SK-N-SH (cell line): ENCODE measurements around the gene CDH4. TPM values are rescaled to one million over a fixed set of nuclear protein-coding genes. Genes with fewer than 3 reads are reported as not detected.

ENCODE experiments used
- CTCF ChIA-PET: fragments of 300-600, 350-600 bp; formaldehyde crosslinking; extraction: SDS; loops from one replicate; lab custom pipeline; 2021; lab: Yijun Ruan, JAX
- POLR2A ChIA-PET: fragments of 350-600 bp; sonication (Branson Sonifier 250); formaldehyde crosslinking; extraction: SDS; loops from one replicate; lab custom pipeline; 2020; ENCODE audit warnings: antibody characterized with exemption, inconsistent platforms; lab: Yijun Ruan, JAX
- DNase-seq: peaks from one replicate; pipeline ENCODE4 v3.0.0; 2012
- H2AFZ ChIP-seq: fragments of 200-600 bp; sonication (generic); 2 replicates; pipeline ENCODE4 v1.8.1; 2016; ENCODE audit warnings: antibody characterized with exemption, mild to moderate bottlenecking, low read depth
- H3F3A ChIP-seq: fragments of 200-600 bp; sonication (generic); replicated peaks from 2 replicates; pipeline ENCODE3; 2016; ENCODE audit warnings: antibody characterized with exemption, mild to moderate bottlenecking; ENCODE audit not compliant: insufficient read depth
- H3K27ac ChIP-seq, 2 experiments: fragments of 200-500 bp in 1 of 2; fragments of 200-600 bp in 1 of 2; sonication (Bioruptor generic) in 1 of 2; sonication (generic), shearing (Covaris generic) in 1 of 2; 2 replicates each; pipeline versions ENCODE4 v1.5.1 to v1.6.1; 2014 to 2016; ENCODE audit warnings: low read depth in 2 of 2, inconsistent platforms in 1 of 2, low read length in 1 of 2, mild to moderate bottlenecking in 1 of 2, mixed read lengths in 1 of 2
- H3K27me3 ChIP-seq: fragments of 200-600 bp; sonication (generic), shearing (Covaris generic); 2 replicates; pipeline ENCODE4 v1.6.1; 2016; ENCODE audit warnings: mixed run types; ENCODE audit not compliant: insufficient read depth
- H3K36me3 ChIP-seq, 2 experiments: fragments of 200-500 bp in 1 of 2; fragments of 200-600 bp in 1 of 2; sonication (Bioruptor generic) in 1 of 2; sonication (generic) in 1 of 2; replicated peaks in 1 of 2; 2 replicates each; pipeline versions ENCODE3 to v1.5.1; 2014 to 2016; ENCODE audit warnings: low read length in 1 of 2, mild to moderate bottlenecking in 1 of 2; ENCODE audit not compliant: insufficient read depth in 2 of 2, control insufficient read depth in 1 of 2
- H3K4me1 ChIP-seq, 2 experiments: fragments of 200-500 bp in 1 of 2; fragments of 200-600 bp in 1 of 2; sonication (Bioruptor generic) in 1 of 2; sonication (generic), shearing (Covaris generic) in 1 of 2; 2 replicates each; pipeline versions ENCODE4 v1.5.1 to v1.6.1; 2014 to 2016; ENCODE audit warnings: low read depth in 1 of 2, low read length in 1 of 2, mixed run types in 1 of 2; ENCODE audit not compliant: insufficient read depth in 2 of 2, control insufficient read depth in 1 of 2
- H3K4me2 ChIP-seq: fragments of 200-600 bp; sonication (generic), shearing (Covaris generic); 2 replicates; pipeline ENCODE4 v1.6.1; 2017; ENCODE audit warnings: mixed run types
- H3K4me3 ChIP-seq, 2 experiments: fragments of 200-500 bp in 1 of 2; fragments of 200-600 bp in 1 of 2; sonication (Bioruptor generic) in 1 of 2; sonication (generic), shearing (Covaris generic) in 1 of 2; 2 replicates each; pipeline versions ENCODE4 v1.5.1 to v1.8.1; 2014 to 2016; ENCODE audit warnings: low read depth in 2 of 2, inconsistent platforms in 1 of 2, low read length in 1 of 2, mild to moderate bottlenecking in 1 of 2, mixed read lengths in 1 of 2, moderate library complexity in 1 of 2
- H3K79me2 ChIP-seq: fragments of 200-600 bp; sonication (generic); 2 replicates; pipeline ENCODE4 v1.8.1; 2017; ENCODE audit warnings: mild to moderate bottlenecking; ENCODE audit not compliant: insufficient read depth
- H3K9ac ChIP-seq: fragments of 200-600 bp; sonication (generic); 2 replicates; pipeline ENCODE4 v1.6.1; 2017; ENCODE audit warnings: mixed run types
- H3K9me2 ChIP-seq: fragments of 200-600 bp; sonication (generic); 2 replicates; pipeline ENCODE4 v1.6.1; 2017; ENCODE audit warnings: mixed run types
- H3K9me3 ChIP-seq: fragments of 200-600 bp; sonication (generic); 2 replicates; pipeline ENCODE4 v1.6.1; 2017; ENCODE audit warnings: mixed run types, mild to moderate bottlenecking, moderate library complexity
- H4K20me1 ChIP-seq: fragments of 200-600 bp; sonication (generic); 2 replicates; pipeline ENCODE4 v1.6.1; 2017; ENCODE audit warnings: mild to moderate bottlenecking, mixed run types; ENCODE audit not compliant: insufficient read depth
- CHD2 ChIP-seq: fragments of 150-350 bp; IDR thresholded peaks from 2 replicates; pipeline ENCODE4 v1.6.1; 2018; ENCODE audit warnings: low read length; ENCODE audit not compliant: partially characterized antibody
- FOSL2 ChIP-seq: IDR thresholded peaks from 2 replicates; pipeline ENCODE4 v1.4.0; 2012; ENCODE audit warnings: low read depth, mild to moderate bottlenecking, moderate library complexity, borderline replicate concordance
- FOXJ3 ChIP-seq: sonication (generic); formaldehyde crosslinking; IDR thresholded peaks from 2 replicates; pipeline ENCODE4 v1.5.1; 2020; ENCODE audit warnings: mild to moderate bottlenecking, missing genetic modification reagents
- GABPA ChIP-seq: IDR thresholded peaks from 2 replicates; pipeline ENCODE4 v1.4.0; 2012; ENCODE audit warnings: low read depth, mild to moderate bottlenecking
- MEF2A ChIP-seq: IDR thresholded peaks from 2 replicates; pipeline ENCODE4 v1.4.0; 2012; ENCODE audit warnings: low read depth, borderline replicate concordance
- NFIC ChIP-seq: IDR thresholded peaks from 2 replicates; pipeline ENCODE4 v1.4.0; 2012; ENCODE audit warnings: borderline replicate concordance
- SMC3 ChIP-seq: IDR thresholded peaks from 2 replicates; pipeline ENCODE4 v1.6.1; 2012; ENCODE audit warnings: low read depth, low read length, improper control_type of control experiment
- TCF12 ChIP-seq: IDR thresholded peaks from 2 replicates; pipeline ENCODE4 v1.4.0; 2012
- TEAD4 ChIP-seq: IDR thresholded peaks from 2 replicates; pipeline ENCODE4 v1.4.0; 2012; ENCODE audit warnings: mild to moderate bottlenecking, borderline replicate concordance; ENCODE audit not compliant: insufficient read depth
- YY1 ChIP-seq: IDR thresholded peaks from 2 replicates; pipeline ENCODE4 v1.4.0; 2012; ENCODE audit warnings: low read depth, mild to moderate bottlenecking
- WGBS: methylation state at CpG from one replicate; pipeline ENCODE4 v1.1.6; 2017; ENCODE audit warnings: low lambda C conversion rate; 5-methylcytosine and 5-hydroxymethylcytosine counted together
- polyA plus RNA-seq, 3 experiments: library from polyadenylated mRNA; depleted of rRNA; stranded (reverse); fragments of >200 nt; gene quantifications; 2 replicates each; pipeline ENCODE4 v1.2.3, GENCODE V29; 2012
- TF ChIP-seq, protein P1 (sequence below): fragments of 150-350 bp; IDR thresholded peaks from 2 replicates; pipeline ENCODE4 v1.6.1; 2016; ENCODE audit warnings: mild to moderate bottlenecking, low read depth, low read length
- TF ChIP-seq, protein P2 (sequence below): IDR thresholded peaks from 2 replicates; pipeline ENCODE4; 2012
- TF ChIP-seq, protein P3 (sequence below): IDR thresholded peaks from 2 replicates; pipeline ENCODE4 v1.4.0; 2012; ENCODE audit warnings: low read depth, borderline replicate concordance
- TF ChIP-seq, protein P4 (sequence below): IDR thresholded peaks from 2 replicates; pipeline ENCODE4 v1.4.0; 2012; ENCODE audit warnings: low read depth

The CDH4 gene
- polyA plus RNA-seq, 1 of the 3 experiments (the other 2 are of a cell fraction), result not detected

DNA sequence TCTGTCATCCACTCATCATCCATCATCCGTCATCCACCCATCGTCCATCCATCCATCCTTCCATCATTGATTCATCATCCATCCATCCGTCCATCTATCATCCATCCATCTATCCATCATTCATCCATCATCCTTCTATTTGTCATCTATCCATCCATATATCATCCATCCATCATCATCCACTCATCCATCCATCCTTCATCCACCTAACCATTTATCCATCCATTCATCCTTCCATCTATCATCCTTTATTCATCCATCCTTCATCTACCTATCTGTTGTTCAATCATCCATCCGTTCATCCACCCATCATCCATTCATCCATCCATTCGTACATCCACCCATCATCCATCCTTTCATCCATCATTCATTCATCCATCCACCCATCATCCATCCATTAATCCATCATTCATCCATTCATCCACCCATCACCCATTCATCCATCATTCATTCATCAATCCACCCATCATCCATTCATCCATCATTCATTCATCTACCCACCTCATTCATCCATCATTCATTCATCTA is 266.4 kb downstream of the CDH4 start (continued):
- TF ChIP-seq, protein P1, sequence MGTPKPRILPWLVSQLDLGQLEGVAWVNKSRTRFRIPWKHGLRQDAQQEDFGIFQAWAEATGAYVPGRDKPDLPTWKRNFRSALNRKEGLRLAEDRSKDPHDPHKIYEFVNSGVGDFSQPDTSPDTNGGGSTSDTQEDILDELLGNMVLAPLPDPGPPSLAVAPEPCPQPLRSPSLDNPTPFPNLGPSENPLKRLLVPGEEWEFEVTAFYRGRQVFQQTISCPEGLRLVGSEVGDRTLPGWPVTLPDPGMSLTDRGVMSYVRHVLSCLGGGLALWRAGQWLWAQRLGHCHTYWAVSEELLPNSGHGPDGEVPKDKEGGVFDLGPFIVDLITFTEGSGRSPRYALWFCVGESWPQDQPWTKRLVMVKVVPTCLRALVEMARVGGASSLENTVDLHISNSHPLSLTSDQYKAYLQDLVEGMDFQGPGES, result no peak
- TF ChIP-seq SMC3 (no peak), MEF2A (no peak), TEAD4 (no peak), FOXJ3 (CRISPR knock-in tag) (no peak)
- TF ChIP-seq, protein P2, sequence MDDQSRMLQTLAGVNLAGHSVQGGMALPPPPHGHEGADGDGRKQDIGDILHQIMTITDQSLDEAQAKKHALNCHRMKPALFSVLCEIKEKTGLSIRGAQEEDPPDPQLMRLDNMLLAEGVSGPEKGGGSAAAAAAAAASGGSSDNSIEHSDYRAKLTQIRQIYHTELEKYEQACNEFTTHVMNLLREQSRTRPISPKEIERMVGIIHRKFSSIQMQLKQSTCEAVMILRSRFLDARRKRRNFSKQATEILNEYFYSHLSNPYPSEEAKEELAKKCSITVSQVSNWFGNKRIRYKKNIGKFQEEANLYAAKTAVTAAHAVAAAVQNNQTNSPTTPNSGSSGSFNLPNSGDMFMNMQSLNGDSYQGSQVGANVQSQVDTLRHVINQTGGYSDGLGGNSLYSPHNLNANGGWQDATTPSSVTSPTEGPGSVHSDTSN, result no peak
- TF ChIP-seq, protein P3, sequence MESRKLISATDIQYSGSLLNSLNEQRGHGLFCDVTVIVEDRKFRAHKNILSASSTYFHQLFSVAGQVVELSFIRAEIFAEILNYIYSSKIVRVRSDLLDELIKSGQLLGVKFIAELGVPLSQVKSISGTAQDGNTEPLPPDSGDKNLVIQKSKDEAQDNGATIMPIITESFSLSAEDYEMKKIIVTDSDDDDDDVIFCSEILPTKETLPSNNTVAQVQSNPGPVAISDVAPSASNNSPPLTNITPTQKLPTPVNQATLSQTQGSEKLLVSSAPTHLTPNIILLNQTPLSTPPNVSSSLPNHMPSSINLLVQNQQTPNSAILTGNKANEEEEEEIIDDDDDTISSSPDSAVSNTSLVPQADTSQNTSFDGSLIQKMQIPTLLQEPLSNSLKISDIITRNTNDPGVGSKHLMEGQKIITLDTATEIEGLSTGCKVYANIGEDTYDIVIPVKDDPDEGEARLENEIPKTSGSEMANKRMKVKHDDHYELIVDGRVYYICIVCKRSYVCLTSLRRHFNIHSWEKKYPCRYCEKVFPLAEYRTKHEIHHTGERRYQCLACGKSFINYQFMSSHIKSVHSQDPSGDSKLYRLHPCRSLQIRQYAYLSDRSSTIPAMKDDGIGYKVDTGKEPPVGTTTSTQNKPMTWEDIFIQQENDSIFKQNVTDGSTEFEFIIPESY, result no peak

DNA sequence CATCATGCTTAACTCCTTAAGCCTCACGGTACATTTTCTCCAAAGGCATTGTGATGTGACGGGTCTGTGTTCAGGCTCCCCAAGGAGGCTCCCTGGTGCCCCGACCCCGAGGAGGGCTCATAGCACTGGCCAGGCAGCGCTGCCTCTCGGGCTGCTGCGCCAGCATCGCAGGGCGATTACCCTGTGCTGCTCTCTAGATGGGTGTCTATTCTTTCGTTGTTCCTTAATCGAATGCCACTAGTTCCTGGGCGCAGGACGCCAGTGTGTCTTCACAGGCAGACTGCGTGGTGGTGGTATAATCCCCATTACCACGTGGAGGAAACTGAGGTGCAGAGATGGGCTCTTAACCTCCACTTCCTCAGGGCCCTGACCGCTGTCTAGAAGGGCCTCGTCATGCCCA is 267.4 kb downstream of the CDH4 start:
- WGBS, result 49% methylated on average over 12 of the region's 17 CpGs
- no peaks in the 10 kb centered on the region for H3K4me1 ChIP-seq
- no peak overlapping the region for H3K4me2 ChIP-seq
- H3K27ac ChIP-seq, result no peak overlapping the region
- no peak overlapping the region for H3K4me3 ChIP-seq
- H3K9me3 ChIP-seq, result no peaks in the 10 kb centered on the region
- no peaks in the 10 kb centered on the region for H3K36me3 ChIP-seq
- CTCF ChIA-PET, result no interaction called here
- H3F3A ChIP-seq, result no peaks in the 10 kb centered on the region
- no peaks in the 10 kb centered on the region for H4K20me1 ChIP-seq
- no peak for DNase-seq
- no peak overlapping the region for H2AFZ ChIP-seq
- POLR2A ChIA-PET, result no interaction called here
- no peak for TF ChIP-seq FOSL2
- TF ChIP-seq, protein P4, sequence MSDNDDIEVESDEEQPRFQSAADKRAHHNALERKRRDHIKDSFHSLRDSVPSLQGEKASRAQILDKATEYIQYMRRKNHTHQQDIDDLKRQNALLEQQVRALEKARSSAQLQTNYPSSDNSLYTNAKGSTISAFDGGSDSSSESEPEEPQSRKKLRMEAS, result no peak
- TF ChIP-seq, protein P2, result no peak
- TF ChIP-seq YY1, result no peak
- TF ChIP-seq TEAD4, result no peak
- TF ChIP-seq NFIC, result no peak
- TF ChIP-seq CHD2, result no peak
- TF ChIP-seq TCF12, result no peak
- no peak for TF ChIP-seq GABPA
- H3K9me2 ChIP-seq, result no peaks in the 10 kb centered on the region
- H3K27me3 ChIP-seq, result no peaks in the 10 kb centered on the region
- H3K9ac ChIP-seq, result no peak overlapping the region
- H3K79me2 ChIP-seq, result no peaks in the 10 kb centered on the region
